Loucy (cell line): ENCODE data around the gene MSL3.

Experiments used
- H2AFZ ChIP-seq: fragments of 200-600 bp; sonication (generic); 2 replicates; pipeline ENCODE4 v1.6.0; 2016; ENCODE audit warnings: antibody characterized with exemption, mild to moderate bottlenecking, low read length, moderate library complexity
- H3F3A ChIP-seq: fragments of 200-600 bp; 2 replicates; pipeline ENCODE4 v1.6.0; 2016; ENCODE audit warnings: antibody characterized with exemption, low read depth, mild to moderate bottlenecking
- H3K27me3 ChIP-seq: fragments of 200-600 bp; sonication (generic); 2 replicates; pipeline ENCODE4 v1.6.1; 2014; ENCODE audit warnings: low read length, mild to moderate bottlenecking; ENCODE audit not compliant: insufficient read depth, poor library complexity, severe bottlenecking
- H3K36me3 ChIP-seq: fragments of 200-600 bp; sonication (generic); 2 replicates; pipeline ENCODE4 v1.6.1; 2016; ENCODE audit warnings: low read length; ENCODE audit not compliant: insufficient read depth
- H3K4me1 ChIP-seq: fragments of 200-600 bp; sonication (generic); 2 replicates; pipeline ENCODE4 v1.5.1; 2014; ENCODE audit warnings: low read length, mild to moderate bottlenecking; ENCODE audit not compliant: insufficient read depth, poor library complexity, severe bottlenecking
- H3K4me2 ChIP-seq: fragments of 200-600 bp; sonication (generic); 2 replicates; pipeline ENCODE4 v1.6.0; 2014; ENCODE audit warnings: antibody characterized with exemption, low read length, low read depth, mild to moderate bottlenecking; ENCODE audit not compliant: poor library complexity, severe bottlenecking
- H3K4me3 ChIP-seq: fragments of 200-600 bp; sonication (generic); 2 replicates; pipeline ENCODE4 v1.5.1; 2014; ENCODE audit warnings: low read length, mild to moderate bottlenecking, mixed read lengths; ENCODE audit not compliant: poor library complexity, severe bottlenecking
- H3K79me2 ChIP-seq: fragments of 200-600 bp; sonication (generic); 2 replicates; pipeline ENCODE4 v1.6.1; 2014; ENCODE audit warnings: low read length; ENCODE audit not compliant: insufficient read depth
- H3K9ac ChIP-seq: fragments of 200-600 bp; sonication (generic); 2 replicates; pipeline ENCODE4 v1.6.0; 2014; ENCODE audit warnings: mild to moderate bottlenecking, low read depth, low read length, moderate library complexity; ENCODE audit not compliant: poor library complexity, severe bottlenecking
- H3K9me2 ChIP-seq: fragments of 200-600 bp; sonication (generic); replicated peaks from 2 replicates; pipeline ENCODE4 v1.6.1; 2016; ENCODE audit warnings: low read depth, low read length, mixed read lengths
- H3K9me3 ChIP-seq: fragments of 200-600 bp; sonication (generic); 2 replicates; pipeline ENCODE4 v1.6.1; 2014; ENCODE audit warnings: mild to moderate bottlenecking, antibody characterized with exemption, low read length, low read depth; ENCODE audit not compliant: insufficient read depth
- H4K20me1 ChIP-seq: fragments of 200-600 bp; sonication (generic); 2 replicates; pipeline ENCODE4 v1.6.0; 2014; ENCODE audit warnings: antibody characterized with exemption, low read length, mild to moderate bottlenecking; ENCODE audit not compliant: insufficient read depth, poor library complexity, severe bottlenecking
- EZH2phosphoT487 ChIP-seq: fragments of 200-600 bp; IDR thresholded peaks from 2 replicates; pipeline ENCODE4 v1.6.1; 2018; ENCODE audit warnings: antibody characterized with exemption, mild to moderate bottlenecking, moderate library complexity, borderline replicate concordance
- TF ChIP-seq, protein P1 (sequence below): fragments of 200-600 bp; sonication (generic); conservative IDR thresholded peaks from 2 replicates; pipeline ENCODE4 v1.5.1; 2014; ENCODE audit warnings: mild to moderate bottlenecking, antibody characterized with exemption, low read length

Gene MSL3

DNA sequence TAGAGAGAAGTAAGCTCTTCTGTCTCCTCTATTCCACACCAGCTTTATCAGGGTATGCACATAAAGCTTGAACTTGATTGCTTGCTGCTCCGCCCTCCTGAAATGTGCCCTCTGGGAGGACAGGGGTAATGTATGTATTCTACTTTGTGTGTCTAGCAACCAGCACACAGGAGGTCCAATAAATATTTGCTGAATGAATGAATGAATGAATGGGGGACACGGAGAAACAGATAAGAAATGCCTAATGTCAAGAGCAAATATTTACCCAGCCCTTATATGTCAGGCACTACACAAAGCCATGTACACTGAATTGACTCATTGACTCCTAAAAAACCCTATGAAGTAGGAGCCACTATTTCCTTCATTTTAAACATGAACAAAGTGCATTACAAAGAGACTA lies 2.3 kb upstream of the MSL3 start:
- Histone ChIP-seq H3K9me2 (no peaks in the 10 kb centered on the region), H3K79me2 (peaks cover 5% of the 10 kb centered on the region; the same call in 1 of the 2 replicates), H3K4me2 (no peak overlapping the region), H3K4me3 (no peak overlapping the region), H3K9me3 (no peaks in the 10 kb centered on the region), H3K9ac (no peak overlapping the region), H3K27me3 (no peaks in the 10 kb centered on the region), H3F3A (no peaks in the 10 kb centered on the region), H3K4me1 (peaks cover 1% of the 10 kb centered on the region), H3K36me3 (no peaks in the 10 kb centered on the region), H4K20me1 (no peaks in the 10 kb centered on the region), H2AFZ (no peak overlapping the region)
- no peak for TF ChIP-seq EZH2phosphoT487
- TF ChIP-seq, protein P1, sequence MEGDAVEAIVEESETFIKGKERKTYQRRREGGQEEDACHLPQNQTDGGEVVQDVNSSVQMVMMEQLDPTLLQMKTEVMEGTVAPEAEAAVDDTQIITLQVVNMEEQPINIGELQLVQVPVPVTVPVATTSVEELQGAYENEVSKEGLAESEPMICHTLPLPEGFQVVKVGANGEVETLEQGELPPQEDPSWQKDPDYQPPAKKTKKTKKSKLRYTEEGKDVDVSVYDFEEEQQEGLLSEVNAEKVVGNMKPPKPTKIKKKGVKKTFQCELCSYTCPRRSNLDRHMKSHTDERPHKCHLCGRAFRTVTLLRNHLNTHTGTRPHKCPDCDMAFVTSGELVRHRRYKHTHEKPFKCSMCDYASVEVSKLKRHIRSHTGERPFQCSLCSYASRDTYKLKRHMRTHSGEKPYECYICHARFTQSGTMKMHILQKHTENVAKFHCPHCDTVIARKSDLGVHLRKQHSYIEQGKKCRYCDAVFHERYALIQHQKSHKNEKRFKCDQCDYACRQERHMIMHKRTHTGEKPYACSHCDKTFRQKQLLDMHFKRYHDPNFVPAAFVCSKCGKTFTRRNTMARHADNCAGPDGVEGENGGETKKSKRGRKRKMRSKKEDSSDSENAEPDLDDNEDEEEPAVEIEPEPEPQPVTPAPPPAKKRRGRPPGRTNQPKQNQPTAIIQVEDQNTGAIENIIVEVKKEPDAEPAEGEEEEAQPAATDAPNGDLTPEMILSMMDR, result no peak

DNA sequence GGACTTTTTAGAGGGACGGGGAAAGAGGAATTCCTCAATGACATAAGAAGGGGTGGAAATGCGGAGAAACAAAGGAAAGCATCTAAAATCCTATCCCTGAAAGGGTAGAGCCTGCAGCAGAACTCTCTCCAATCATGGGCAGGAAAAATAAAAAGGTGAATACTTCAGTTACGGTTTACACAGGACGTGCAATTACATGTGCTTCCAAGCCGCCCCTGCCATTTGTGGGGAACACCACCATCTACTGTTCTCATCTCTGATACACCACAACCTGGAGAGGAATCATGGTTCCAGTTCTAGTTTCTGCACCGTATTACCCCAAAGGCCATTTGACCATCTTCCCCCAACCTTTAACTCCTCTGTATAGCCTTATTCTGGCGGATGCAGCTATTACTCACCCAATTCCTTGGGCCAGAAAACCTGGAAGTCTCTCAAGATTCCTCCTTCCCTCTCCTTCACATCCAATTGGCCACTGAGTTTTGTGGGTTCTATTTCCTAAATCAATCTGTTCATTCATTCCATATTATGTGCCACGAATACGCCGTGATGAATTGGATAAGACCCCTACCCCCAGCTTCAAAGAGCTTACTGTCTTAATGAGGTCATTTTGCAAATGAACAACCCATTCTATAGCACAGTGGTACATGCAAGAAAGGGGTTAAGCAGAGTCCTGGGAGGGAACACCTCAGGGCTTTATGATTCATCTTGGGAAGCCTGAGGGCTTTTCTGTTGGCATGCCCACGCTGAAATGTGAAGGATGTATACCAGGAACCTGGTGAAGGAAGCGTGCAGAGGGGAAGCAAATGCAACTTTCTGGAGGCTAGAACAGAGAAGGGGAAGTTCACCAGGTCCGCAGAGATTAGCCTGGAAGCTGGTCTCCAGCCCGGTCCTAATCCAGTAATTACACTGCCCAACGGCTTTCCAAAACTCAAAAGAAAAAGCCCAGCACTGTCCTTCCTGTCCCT lies 1.4 kb upstream of the MSL3 start:
- H3K9me2 ChIP-seq, result no peaks in the 10 kb centered on the region
- no peak overlapping the region for H2AFZ ChIP-seq
- peaks cover 13% of the 10 kb centered on the region; the same call in 1 of the 2 replicates for H3K79me2 ChIP-seq
- H4K20me1 ChIP-seq, result no peaks in the 10 kb centered on the region
- no peaks in the 10 kb centered on the region for H3K9me3 ChIP-seq
- H3K4me1 ChIP-seq, result peaks cover 5% of the 10 kb centered on the region
- no peaks in the 10 kb centered on the region for H3F3A ChIP-seq
- no peak for TF ChIP-seq EZH2phosphoT487
- TF ChIP-seq, protein P1, result no peak
- peak overlapping the region; percentile 59 for H3K4me2 ChIP-seq
- no peak overlapping the region for H3K4me3 ChIP-seq
- H3K27me3 ChIP-seq, result no peaks in the 10 kb centered on the region
- no peaks in the 10 kb centered on the region for H3K36me3 ChIP-seq
- H3K9ac ChIP-seq, result no peak overlapping the region

DNA sequence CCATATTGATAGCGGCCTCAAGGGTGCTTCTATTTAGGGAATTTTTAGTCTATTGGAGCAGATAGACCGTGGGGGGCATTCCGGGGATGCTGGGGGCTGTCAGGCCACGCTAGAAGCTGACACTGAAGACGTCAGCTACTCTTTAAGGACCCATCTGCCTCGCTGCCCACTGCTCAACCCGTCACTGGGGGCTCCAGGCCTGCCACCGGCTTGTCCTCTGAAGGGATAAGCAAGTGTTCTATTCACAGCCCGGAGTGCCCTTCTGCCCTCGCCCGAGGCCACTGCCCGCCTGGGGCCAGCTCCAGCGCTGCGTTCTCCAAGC lies 679 bp upstream of the MSL3 start:
- Histone ChIP-seq H4K20me1 (no peaks in the 10 kb centered on the region), H3K9ac (peak overlapping the region; percentile 54), H3K36me3 (peaks cover 4% of the 10 kb centered on the region; the same call in 1 of the 2 replicates), H3F3A (no peaks in the 10 kb centered on the region), H3K4me2 (peak overlapping the region; percentile 59), H3K4me1 (peaks cover 5% of the 10 kb centered on the region), H3K4me3 (peak overlapping the region; percentile 69), H3K27me3 (no peaks in the 10 kb centered on the region), H3K9me3 (no peaks in the 10 kb centered on the region), H3K79me2 (peaks cover 13% of the 10 kb centered on the region; the same call in 1 of the 2 replicates), H2AFZ (peak overlapping the region; percentile 71), H3K9me2 (no peaks in the 10 kb centered on the region)
- TF ChIP-seq, protein P1, result no peak
- no peak for TF ChIP-seq EZH2phosphoT487
